GM19438 (cell line): Measurements from ENCODE around the gene SNX18.

Experiments used
- ATAC-seq: cut with Tn5 transposase; IDR thresholded peaks from one replicate; pipeline ENCODE4 v1.9.1; 2021; ENCODE audit warnings: low read depth; ENCODE audit not compliant: unreplicated experiment

SNX18 gene

GRCh38 chr5:54577937-54578653 lies 60.5 kb downstream of the SNX18 start:
- no peak for ATAC-seq

DNA sequence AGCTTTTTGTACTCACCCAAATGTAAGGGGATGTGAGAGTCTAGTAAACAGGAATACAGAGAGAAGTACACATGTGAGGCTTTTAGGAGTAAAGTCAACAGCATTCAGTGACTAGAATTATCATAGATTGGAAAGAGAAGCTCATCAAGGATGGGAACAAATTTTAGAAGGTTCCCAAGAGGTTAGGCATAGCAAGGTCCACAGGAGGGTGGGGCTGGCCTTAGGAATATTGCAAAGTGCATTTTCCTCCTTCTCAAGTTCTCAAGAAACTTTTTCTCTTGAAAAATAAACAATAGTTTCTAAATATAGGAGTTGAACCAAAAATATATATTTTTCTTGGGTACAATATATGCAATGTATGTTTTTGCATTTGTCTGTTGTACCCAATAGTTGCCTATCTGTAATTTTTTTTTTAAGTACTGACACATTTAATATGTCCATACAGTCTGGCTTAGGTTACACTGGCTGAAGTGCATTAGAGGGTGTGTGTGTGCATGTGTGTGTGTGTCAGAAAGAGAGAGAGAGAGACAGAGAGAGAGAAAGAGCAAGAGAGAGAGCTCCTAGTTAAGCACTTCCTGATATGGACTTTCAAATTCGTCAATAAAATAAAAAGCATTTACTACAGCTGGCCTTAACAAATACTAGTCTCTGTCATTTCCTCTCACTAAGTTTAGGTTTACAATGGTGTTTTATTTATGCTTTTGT lies 62.2 kb downstream of the SNX18 start:
- no peak for ATAC-seq

GRCh38 chr5:54580997-54581811 lies 63.6 kb downstream of the SNX18 start:
- no peak for ATAC-seq

DNA sequence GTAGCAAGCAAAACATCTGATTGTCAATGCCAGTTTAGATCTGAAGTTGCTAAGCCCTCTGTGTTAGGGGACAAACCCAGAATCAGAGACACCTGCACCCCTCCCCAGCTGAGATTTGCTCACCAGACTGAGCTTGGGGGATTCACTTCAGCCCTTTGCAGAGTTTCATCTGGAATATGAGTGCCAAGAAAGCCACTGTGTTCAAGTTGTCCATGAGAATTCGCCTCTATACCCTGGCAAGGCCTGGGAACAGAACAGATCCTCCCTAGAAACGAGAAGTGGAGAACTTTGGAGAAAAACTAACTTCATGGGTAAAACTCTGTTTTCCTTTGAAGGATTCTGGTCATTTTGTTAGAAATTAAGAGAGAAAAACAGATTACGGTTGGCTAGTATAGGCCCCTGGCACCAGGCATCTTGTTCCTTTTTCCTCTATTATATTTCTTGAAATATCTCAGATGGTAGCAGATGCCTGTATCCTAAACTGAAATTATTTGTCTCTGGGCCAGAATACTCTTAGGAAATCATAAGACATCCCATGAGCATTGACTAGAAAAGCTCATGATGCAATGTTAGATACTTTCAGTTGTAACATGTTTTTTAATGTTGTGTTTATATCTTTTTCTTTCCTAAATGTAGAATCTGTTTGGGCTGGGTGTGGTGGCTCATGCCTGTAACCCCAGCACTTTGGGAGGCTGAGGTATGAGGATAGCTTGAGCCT lies 64.4 kb downstream of the SNX18 start:
- ATAC-seq, result no peak

DNA sequence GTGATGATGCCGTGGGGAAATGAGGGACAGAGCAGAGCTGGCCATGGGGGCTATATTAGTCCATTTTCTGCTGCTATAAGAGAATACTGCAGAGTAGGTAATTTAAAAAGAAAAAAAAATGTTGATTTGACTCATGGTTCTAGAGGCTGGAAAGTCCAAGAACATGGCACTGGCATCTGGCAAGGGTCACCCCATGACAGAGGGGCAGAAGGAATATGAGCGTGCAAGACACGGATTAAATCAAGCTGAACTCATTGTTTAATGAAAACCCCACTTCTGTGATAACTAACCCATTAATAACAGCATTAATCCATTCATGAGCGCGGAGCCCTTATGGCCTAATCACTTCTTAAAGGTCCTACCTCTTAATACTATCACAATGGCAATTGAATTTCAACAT lies 68.8 kb downstream of the SNX18 start:
- ATAC-seq, result no peak

GRCh38 chr5:54589786-54590185 lies 72.2 kb downstream of the SNX18 start:
- no peak for ATAC-seq

DNA sequence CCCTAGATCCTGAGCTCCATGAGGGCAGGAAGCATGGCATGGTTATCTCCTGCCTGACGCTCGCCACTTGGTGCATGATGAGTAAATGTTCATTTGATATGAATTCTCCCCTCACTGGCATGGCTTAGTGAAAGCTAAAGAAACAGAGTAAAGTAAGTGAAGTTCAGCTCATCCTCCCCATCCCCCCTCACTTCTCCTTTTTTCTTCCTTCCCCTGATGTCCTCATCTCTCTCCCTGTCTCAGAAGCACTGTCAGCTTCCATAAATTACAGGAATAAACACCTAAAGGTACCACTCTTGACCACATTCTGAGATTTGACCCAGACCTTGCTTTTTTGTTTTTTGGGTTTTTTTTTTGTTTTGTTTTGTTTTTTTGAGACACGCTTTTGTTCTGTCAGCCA lies 73.3 kb downstream of the SNX18 start:
- no peak for ATAC-seq

GRCh38 chr5:54593779-54594178 lies 76.2 kb downstream of the SNX18 start:
- ATAC-seq, result no peak

- no peak for ATAC-seq
Observed at GRCh38 chr5:54594181-54594580, 76.6 kb downstream of the SNX18 start.

DNA sequence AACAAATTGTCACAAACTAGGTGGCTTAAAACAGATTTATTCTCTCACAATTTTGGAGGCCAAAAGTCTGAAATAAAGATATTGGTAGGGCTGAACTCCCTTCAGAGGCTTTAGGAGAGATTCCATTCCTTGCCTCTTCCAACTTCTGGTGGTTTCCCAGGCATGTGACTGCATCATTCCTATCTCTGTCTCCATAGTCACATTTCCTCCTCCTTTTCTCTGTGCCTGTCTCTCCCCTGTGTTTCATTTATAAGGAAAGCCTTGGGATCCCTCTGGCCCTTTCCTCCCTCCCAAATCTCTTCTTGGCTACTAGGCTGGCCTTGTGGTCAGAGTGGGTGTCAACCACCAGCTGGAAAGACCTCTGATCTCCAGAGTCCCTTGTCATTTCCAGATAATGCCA lies 78.2 kb downstream of the SNX18 start:
- ATAC-seq, result no peak
